GM18526 (cell line): ENCODE measurements around the gene DLGAP4.

Experiments
- POLR2A ChIP-seq: IDR thresholded peaks from 3 replicates; pipeline ENCODE4 v1.6.1; 2011; ENCODE audit not compliant: insufficient read length; ENCODE audit errors: extremely low read depth

The DLGAP4 gene

DNA sequence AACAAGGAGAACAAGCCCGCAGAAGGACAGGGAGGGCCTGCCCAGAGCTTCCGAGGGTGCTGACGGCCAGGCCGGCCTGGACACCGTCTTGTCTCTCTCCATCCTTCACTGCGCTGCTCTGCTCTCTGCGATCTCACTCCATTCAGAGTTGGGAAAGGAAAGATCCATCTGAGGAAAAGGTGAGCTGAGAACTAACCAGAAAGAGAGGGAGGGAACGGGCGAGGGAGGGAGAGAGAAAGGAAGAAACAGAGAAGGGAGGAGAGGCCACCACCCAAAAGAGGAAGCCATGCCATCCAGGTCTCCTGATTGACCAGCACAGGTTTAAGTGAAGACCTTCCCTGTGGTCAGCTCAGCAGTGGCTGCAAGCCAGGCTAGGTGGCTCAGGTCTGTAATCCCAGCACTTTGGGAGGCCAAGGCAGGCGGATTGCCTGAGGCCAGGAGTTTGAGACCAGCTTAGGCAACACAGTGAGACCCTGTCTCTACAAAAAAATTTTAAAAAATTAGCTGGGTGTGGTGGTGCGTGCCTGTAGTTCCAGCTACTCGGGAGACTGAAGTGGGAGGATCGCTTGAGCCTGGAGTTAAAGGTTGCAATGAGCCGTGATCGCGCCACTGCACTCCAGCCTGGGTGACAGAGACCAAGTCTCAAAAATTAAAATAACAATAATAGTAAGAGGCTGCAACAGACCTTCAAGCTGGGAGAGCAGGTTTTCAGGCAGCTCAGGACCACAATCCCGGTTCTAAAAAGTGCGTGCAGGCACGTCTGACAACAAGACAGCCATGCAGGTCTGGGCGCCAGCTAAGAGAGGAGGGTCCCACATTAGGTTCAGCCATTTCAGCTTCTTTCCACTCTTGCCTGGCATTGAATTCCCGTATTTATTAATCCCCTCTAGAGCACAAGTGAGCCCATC lies 34.2 kb upstream of the DLGAP4 start:
- TF ChIP-seq POLR2A = no peak

DNA sequence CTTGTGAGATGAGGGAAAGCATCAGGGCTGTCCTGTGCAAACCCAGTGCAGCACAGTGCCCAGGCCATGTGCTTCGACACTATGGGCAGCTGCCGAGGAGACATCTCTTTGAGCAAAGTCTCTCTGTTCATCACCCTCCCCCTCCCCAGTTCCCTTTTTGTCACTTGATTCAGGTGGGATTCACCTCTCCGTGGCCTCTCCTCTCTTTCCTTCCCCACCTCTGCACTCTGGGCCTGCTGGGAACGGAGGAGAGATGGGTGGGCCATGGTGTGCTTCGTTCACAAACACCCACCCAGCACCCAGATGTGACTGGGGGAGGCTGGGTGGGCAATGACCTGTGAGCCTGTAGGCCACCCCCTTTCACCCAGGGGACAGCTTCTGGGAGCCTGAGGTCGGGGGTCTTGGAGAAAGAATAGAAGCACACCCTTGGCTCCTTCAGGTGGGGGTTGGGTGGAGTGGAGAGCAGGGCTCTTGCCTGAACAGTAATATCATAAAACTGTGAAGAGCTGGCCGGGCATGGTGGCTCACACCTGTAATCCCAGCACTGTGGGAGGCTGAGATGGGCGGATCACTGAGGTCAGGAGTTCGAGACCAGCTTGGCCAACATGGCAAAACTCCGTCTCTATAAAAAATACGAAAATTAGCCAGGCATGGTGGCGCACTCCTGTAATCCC lies 33.5 kb upstream of the DLGAP4 start:
- no peak for TF ChIP-seq POLR2A

DNA sequence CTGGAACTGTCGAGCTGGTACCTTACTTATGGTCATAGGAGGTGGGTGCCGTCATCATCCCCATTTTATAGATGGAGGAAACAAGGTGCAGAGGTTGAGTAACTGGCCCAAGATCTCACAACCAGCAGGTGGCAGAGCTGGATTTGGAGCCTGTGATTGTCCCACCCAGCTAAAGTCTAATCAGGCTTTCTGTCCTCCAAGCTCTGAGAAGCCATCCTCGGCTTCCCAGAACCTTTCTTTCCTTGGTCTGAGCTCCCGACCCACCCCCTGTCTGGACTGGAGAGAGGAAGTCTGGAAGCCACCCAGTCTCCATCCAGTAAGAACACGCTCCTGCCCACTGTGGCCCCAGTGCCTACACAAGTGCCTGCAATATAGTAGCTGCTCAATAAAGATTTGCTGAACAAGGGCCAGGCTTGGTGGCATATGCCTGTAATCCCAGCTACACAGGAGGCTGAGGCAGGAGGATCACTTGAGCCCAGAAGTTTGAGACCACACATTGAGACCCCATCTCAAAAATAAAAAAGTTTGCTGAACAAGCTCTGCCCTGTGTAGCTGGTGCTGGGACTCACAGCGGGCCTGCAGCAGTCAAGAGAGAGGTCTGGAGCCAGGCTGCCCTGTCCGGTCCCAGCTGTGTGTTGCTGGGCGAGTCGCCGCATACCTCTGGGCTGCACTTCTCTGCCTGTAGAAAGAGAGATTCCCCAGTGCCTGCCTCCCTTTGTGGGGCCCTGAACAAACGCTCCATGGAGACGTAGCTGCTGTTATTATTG lies 32.5 kb upstream of the DLGAP4 start:
- TF ChIP-seq POLR2A = no peak

GRCh38 chr20:36274181-36274841 lies 31.8 kb upstream of the DLGAP4 start:
- TF ChIP-seq POLR2A = no peak

DNA sequence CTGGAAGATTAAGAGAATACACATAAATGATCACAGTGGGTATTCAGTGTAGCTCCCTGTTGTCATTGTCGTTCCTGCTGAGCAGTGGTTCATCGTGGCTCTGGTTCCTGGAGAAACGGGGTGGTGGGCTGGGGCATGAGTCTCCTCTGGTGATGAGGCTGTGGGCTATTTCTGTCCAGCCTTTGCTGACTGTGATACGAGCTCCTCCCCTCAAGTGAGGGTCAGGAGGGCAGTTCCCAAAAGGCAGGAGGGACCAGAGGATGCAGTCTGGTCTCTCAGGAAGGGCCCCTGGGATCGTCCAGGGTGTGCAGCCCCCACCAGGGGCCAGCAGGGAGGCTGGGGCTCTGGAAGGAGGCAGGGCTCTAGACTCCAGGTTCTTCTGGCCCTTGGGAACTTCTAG lies 31.1 kb upstream of the DLGAP4 start:
- no peak for TF ChIP-seq POLR2A

DNA sequence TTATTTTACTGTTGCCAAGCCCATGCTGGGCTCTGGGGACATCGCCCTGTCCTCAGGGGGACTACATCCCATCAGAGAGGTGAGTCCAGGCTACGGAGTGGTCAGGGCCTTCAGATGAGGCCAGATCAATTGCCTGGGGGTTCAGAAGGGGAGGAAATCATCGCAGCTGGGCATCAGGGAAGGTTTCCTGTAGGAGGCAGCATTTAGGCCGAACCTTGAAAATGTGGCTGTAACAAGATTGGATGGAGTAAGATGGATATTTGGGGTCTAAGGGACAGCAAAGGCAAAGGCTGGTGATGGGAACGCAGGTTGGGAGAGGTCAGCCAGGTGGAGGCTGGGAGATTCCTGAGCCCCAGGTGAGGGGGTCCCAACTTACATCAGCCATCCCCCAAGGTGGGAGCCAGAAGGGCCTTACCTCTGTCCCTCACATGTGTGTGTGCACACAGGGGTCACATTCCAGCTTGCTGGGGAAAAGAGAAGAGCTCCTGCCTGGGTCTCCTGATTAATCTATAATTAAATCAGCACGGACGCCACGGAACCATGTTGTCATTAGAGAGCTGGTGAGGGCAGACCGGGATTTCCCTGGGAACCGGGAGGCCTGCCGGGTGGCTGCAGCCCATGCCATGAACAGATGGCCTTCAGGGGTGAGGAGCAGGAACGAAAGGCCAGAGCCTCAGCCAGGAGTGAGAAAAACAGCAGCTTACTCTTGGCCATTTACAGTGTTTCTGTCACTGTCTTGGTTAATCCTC lies 30.5 kb upstream of the DLGAP4 start:
- TF ChIP-seq POLR2A = no peak

GRCh38 chr20:36277546-36277945 lies 28.6 kb upstream of the DLGAP4 start:
- TF ChIP-seq POLR2A = no peak

DNA sequence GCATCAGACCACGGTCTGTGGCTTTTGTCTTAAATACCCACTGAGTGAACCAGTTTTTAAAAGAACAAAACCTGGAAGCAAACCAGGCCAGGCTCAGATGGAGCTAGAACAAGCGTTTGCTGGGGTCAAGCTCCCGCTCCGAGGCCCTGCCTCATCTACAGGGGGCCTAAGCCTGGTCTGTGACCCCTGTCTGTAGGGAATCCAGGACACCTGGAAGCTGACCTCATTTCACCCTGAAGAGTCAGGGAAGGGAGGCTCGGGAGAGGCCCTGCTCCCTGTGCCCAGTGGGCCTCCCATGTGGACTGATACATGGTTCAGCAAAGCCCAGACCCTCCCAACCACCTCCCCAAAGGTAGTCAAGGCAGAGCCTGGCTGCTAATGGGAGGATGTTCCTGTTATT lies 26.8 kb upstream of the DLGAP4 start:
- TF ChIP-seq POLR2A = no peak

DNA sequence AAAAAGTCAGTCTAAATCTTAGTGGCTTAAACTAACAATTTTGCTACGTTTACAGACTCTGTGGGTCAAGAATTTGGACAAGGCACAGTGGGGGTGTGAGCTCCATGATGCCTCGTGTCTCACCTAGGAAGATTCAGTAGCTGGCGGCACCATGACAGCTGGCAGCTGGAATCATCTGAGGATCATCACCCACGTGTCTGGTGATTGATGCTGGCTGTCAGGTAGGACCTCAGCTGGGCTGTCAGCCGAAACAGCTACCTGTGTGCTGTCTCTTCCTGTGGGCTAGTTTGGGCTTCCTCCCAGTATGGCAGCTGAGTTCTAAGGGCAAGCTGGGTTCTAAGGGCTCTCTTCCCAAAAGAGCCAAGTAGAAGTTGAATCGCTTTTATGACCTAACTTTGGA lies 26.4 kb upstream of the DLGAP4 start:
- TF ChIP-seq POLR2A = no peak

GRCh38 chr20:36281785-36282380 lies 24.3 kb upstream of the DLGAP4 start:
- no peak for TF ChIP-seq POLR2A

DNA sequence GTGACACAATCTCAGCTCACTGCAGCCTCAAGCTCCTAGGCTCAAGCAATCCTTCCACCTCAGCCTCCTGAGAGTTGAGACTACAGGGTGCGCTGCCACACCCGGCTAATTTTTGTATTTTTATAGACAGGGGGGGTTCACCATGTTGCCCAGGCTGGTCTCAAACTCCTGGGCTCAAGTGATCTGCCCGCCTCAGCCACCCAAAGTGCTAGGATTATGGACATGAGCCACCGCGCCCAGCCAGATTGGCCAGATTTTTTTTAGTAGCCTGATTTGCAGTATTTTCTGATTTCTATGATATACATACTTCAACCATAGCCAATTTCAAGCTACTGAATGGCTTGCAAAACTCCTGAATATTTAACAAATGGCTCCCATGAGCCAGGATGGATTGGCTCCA lies 21.4 kb upstream of the DLGAP4 start:
- TF ChIP-seq POLR2A = no peak

- TF ChIP-seq POLR2A = no peak
Observed at GRCh38 chr20:36285746-36286447, 20.2 kb upstream of the DLGAP4 start.

GRCh38 chr20:36297656-36298055 lies 8.5 kb upstream of the DLGAP4 start:
- TF ChIP-seq POLR2A = no peak

DNA sequence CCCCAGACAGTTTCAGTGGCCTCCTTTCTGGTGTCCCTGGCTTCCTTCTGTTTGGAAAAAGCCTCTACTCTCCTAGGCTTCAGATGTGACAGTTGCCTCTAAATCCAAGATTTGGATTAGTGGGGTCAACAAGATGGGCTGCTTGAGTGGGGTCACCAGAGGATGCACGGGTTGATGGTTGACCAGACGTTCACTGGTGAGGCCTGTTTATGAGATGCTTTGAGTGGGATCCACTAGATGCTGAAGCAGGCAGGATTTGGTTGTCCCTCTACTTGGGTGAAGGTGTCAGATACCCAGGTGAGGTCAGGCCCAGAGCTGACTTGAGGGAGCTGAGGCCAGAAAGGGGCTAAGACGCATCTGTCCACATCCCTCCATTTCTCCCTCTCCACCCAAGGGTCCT lies 8.1 kb upstream of the DLGAP4 start:
- no peak for TF ChIP-seq POLR2A
